PC-3 (cell line): ENCODE data around the gene PLEKHA1. TPM values are rescaled to one million over a fixed set of nuclear protein-coding genes. Genes with fewer than 3 reads are reported as not detected.

Experiments used
- ATAC-seq: fragments of 200-7000 bp; cut with Tn5 transposase; 2 replicates; pipeline ENCODE4 v1.9.1; 2020; ENCODE audit warnings: mild to moderate bottlenecking, moderate library complexity
- BruUV-seq: library from RNA; stranded (reverse); fragments of 400-500 nt; replicated peaks from 2 replicates; lab custom pipeline; 2021; lab: Mats Ljungman, UMichigan
- CTCF ChIA-PET: fragments of 300-600 bp; sonication (Branson Sonifier 250); formaldehyde crosslinking; loops from one replicate; lab custom pipeline; 2022; ENCODE audit warnings: antibody characterized with exemption; lab: Charles Lee
- POLR2A ChIA-PET: fragments of 300-600 bp; sonication (Branson Sonifier 250); formaldehyde crosslinking; loops from one replicate; lab custom pipeline; 2022; ENCODE audit warnings: antibody characterized with exemption; ENCODE audit not compliant: unreplicated experiment; lab: Charles Lee
- DNase-seq: peaks from one replicate; pipeline ENCODE4 v3.0.0-alpha.2; 2015
- H2AFZ ChIP-seq: fragments of 300-600 bp; sonication (generic); 2 replicates; pipeline ENCODE4 v1.6.0; 2016; ENCODE audit warnings: antibody characterized with exemption, low read length
- H3F3A ChIP-seq: fragments of 300-600 bp; sonication (generic); one replicate; pipeline ENCODE4 v1.6.0; 2017; ENCODE audit warnings: antibody characterized with exemption, low read length, control low read depth, mild to moderate bottlenecking; ENCODE audit not compliant: unreplicated experiment
- H3K27ac ChIP-seq: fragments of 300-600 bp; sonication (generic); 2 replicates; pipeline ENCODE4 v1.5.1; 2016; ENCODE audit warnings: mild to moderate bottlenecking, low read length
- H3K27me3 ChIP-seq: fragments of 300-600 bp; sonication (generic); 2 replicates; pipeline ENCODE4 v1.6.1; 2016; ENCODE audit warnings: low read length, mixed read lengths
- H3K36me3 ChIP-seq: fragments of 300-600 bp; sonication (generic); 2 replicates; pipeline ENCODE4 v1.6.1; 2016; ENCODE audit warnings: low read depth, mixed run types, low read length, mixed read lengths
- H3K4me1 ChIP-seq: fragments of 300-600 bp; sonication (generic); 2 replicates; pipeline ENCODE4 v1.5.1; 2016; ENCODE audit warnings: low read length; ENCODE audit not compliant: insufficient read depth
- H3K4me2 ChIP-seq: fragments of 300-600 bp; sonication (generic); 2 replicates; pipeline ENCODE4 v1.6.0; 2016; ENCODE audit warnings: low read length
- H3K4me3 ChIP-seq: fragments of 300-600 bp; sonication (generic); 2 replicates; pipeline ENCODE4 v1.5.1; 2016; ENCODE audit warnings: mild to moderate bottlenecking, low read length, mixed read lengths
- H3K79me2 ChIP-seq: fragments of 300-600 bp; sonication (generic); 2 replicates; pipeline ENCODE4 v1.6.1; 2017; ENCODE audit warnings: low read length, mixed read lengths
- H3K9ac ChIP-seq: fragments of 300-600 bp; sonication (generic); 2 replicates; pipeline ENCODE4 v1.6.0; 2016; ENCODE audit warnings: mild to moderate bottlenecking, low read length
- H3K9me2 ChIP-seq: fragments of 300-600 bp; sonication (generic); replicated peaks from 2 replicates; pipeline ENCODE4 v1.6.1; 2016; ENCODE audit warnings: mixed run types, low read length, mixed read lengths
- H3K9me3 ChIP-seq: fragments of 300-600 bp; sonication (generic); 2 replicates; pipeline ENCODE4 v1.6.1; 2016; ENCODE audit warnings: low read length, mixed read lengths
- H4K20me1 ChIP-seq: fragments of 300-600 bp; sonication (generic); 2 replicates; pipeline ENCODE4 v1.6.1; 2016; ENCODE audit warnings: low read length, mixed read lengths
- CTCF ChIP-seq: fragments of 300-600 bp; sonication (generic); conservative IDR thresholded peaks from 2 replicates; pipeline ENCODE4 v1.5.1; 2017; ENCODE audit warnings: antibody characterized with exemption, low read depth, mild to moderate bottlenecking, low read length
- EZH2 ChIP-seq: fragments of 300-600 bp; sonication (generic); IDR thresholded peaks from one replicate; pipeline ENCODE4 v1.6.1; 2017; ENCODE audit warnings: antibody characterized with exemption, mild to moderate bottlenecking, low read length; ENCODE audit not compliant: unreplicated experiment
- EZH2phosphoT487 ChIP-seq: fragments of 300-600 bp; sonication (generic); IDR thresholded peaks from 2 replicates; pipeline ENCODE4 v1.6.1; 2018; ENCODE audit warnings: mild to moderate bottlenecking, antibody characterized with exemption, low read length, borderline replicate concordance
- intact Hi-C: fragments of 100-400 bp; cut with micrococcal nuclease; formaldehyde crosslinking; loops from 2 replicates; pipeline ENCODE4 v1.9.0; 2023
- total RNA-seq: library from RNA; depleted of rRNA; stranded (reverse); fragments of >200 nt; gene quantifications from 2 replicates; pipeline ENCODE4 v1.2.3, GENCODE V29; 2014

Gene PLEKHA1
- total RNA-seq, 1 experiment from 2014 or later: 5.2 TPM

- Histone ChIP-seq H3K27me3 (0 out of 2 replicates have a peak, but pooled peaks cover 2% of the 10 kb centered on the region), H2AFZ (no peak overlapping the region), H3K4me3 (no peak overlapping the region), H3K27ac (no peak overlapping the region), H3K9me2 (no peaks in the 10 kb centered on the region), H3K79me2 (no peaks in the 10 kb centered on the region), H3F3A (no peaks in the 10 kb centered on the region), H3K9ac (no peak overlapping the region), H3K36me3 (no peaks in the 10 kb centered on the region), H3K4me2 (no peak overlapping the region), H4K20me1 (no peaks in the 10 kb centered on the region), H3K4me1 (no peaks in the 10 kb centered on the region), H3K9me3 (no peaks in the 10 kb centered on the region)
- no TSS peak for BruUV-seq
- DNase-seq (peak; percentile 38), ATAC-seq (no peak)
- intact Hi-C loops: no loop called here
- POLR2A ChIA-PET: no interaction called here
- CTCF ChIA-PET: no interaction called here
- TF ChIP-seq EZH2 (no peak), EZH2phosphoT487 (no peak), CTCF (no peak)
These were observed 11.9 kb upstream of the PLEKHA1 start for GRCh38 chr10:122362621-122363020.

- ATAC-seq (no peak), DNase-seq (no peak)
- ChIA-PET POLR2A (no interaction called here), CTCF (no interaction called here)
- intact Hi-C loops: no loop called here
- H3F3A ChIP-seq: no peaks in the 10 kb centered on the region
- no peaks in the 10 kb centered on the region for H3K36me3 ChIP-seq
- no TSS peak for BruUV-seq
- H3K79me2 ChIP-seq: no peaks in the 10 kb centered on the region
- no peak overlapping the region for H3K27ac ChIP-seq
- H4K20me1 ChIP-seq: no peaks in the 10 kb centered on the region
- no peak overlapping the region for H3K4me2 ChIP-seq
- no peaks in the 10 kb centered on the region for H3K4me1 ChIP-seq
- H3K9me3 ChIP-seq: no peaks in the 10 kb centered on the region
- H3K9me2 ChIP-seq: no peaks in the 10 kb centered on the region
- 0 out of 2 replicates have a peak, but pooled peaks cover 3% of the 10 kb centered on the region for H3K27me3 ChIP-seq
- TF ChIP-seq EZH2: no peak
- no peak for TF ChIP-seq CTCF
- no peak for TF ChIP-seq EZH2phosphoT487
- no peak overlapping the region for H2AFZ ChIP-seq
- H3K9ac ChIP-seq: no peak overlapping the region
- H3K4me3 ChIP-seq: no peak overlapping the region
These were observed 11.2 kb upstream of the PLEKHA1 start for GRCh38 chr10:122363311-122363710.

GRCh38 chr10:122363722-122364463 is 10.6 kb upstream of the PLEKHA1 start:
- Histone ChIP-seq H3K79me2 (no peaks in the 10 kb centered on the region), H3K27ac (no peak overlapping the region), H3K27me3 (0 out of 2 replicates have a peak, but pooled peaks cover 3% of the 10 kb centered on the region), H2AFZ (no peak overlapping the region), H3K9me2 (no peaks in the 10 kb centered on the region), H3K36me3 (no peaks in the 10 kb centered on the region), H3K9me3 (no peaks in the 10 kb centered on the region), H3K4me2 (no peak overlapping the region), H4K20me1 (no peaks in the 10 kb centered on the region), H3K4me3 (no peak overlapping the region), H3K9ac (no peak overlapping the region), H3F3A (no peaks in the 10 kb centered on the region), H3K4me1 (no peaks in the 10 kb centered on the region)
- CTCF ChIA-PET: no interaction called here
- BruUV-seq: no TSS peak
- POLR2A ChIA-PET: no interaction called here
- TF ChIP-seq EZH2 (no peak), CTCF (no peak), EZH2phosphoT487 (no peak)
- DNase-seq: no peak
- intact Hi-C loops: no loop called here
- ATAC-seq: no peak
